Measurements from ENCODE around the gene SCAMP3.

- no peak for TF ChIP-seq EZH2phosphoT487 (IDR thresholded peaks at IDR 0.05; ENCODE audit: insufficient read depth, low read depth)
- TF ChIP-seq EZH2 (IDR thresholded peaks at IDR 0.05; ENCODE audit: insufficient read depth, poor library complexity, severe bottlenecking): no peak
Observed at GRCh38 chr1:155208541-155209311, 53.4 kb downstream of the SCAMP3 start, which contains the start of gene MTX1.
